Measurements from ENCODE around the gene KCNQ5. TPM values are rescaled to one million over a fixed set of nuclear protein-coding genes. Genes with fewer than 3 reads are reported as not detected.
A peak's percentile ranks its signal among the peaks of the same experiment; 100 is the strongest.

KCNQ5 gene
- total and polyA plus RNA-seq, 5 experiments from 2014 or later = 2.3 to 10.7 (median 4.8) TPM

- no peak for ATAC-seq
- Mint-ChIP-seq H3K27ac (no peak overlapping the region), H3K4me3 (no peak overlapping the region), H3K27me3 (no peaks in the 10 kb centered on the region), H3K4me1 (peaks cover 0 to 6% (median 2%) of the 10 kb centered on the region in 4 donors), H3K36me3 (peaks cover 0 to 6% (median 0%) of the 10 kb centered on the region in 3 donors), H3K9me3 (no peaks in the 10 kb centered on the region)
- no peak for DNase-seq
- POLR2A ChIA-PET = no interaction called here
These were observed 326.3 kb downstream of the KCNQ5 start for GRCh38 chr6:72948153-72948552.

GRCh38 chr6:72950114-72950860 lies 328.4 kb downstream of the KCNQ5 start:
- H3K9me3 Mint-ChIP-seq = no peaks in the 10 kb centered on the region
- no peak for DNase-seq
- peaks cover 2 to 19% (median 5%) of the 10 kb centered on the region in 4 donors for H3K4me1 Mint-ChIP-seq
- no peak overlapping the region for H3K4me3 Mint-ChIP-seq
- POLR2A ChIA-PET = no interaction called here
- no peak overlapping the region for H3K27ac Mint-ChIP-seq
- no peaks in the 10 kb centered on the region for H3K27me3 Mint-ChIP-seq
- peaks cover 0 to 6% (median 0%) of the 10 kb centered on the region in 3 donors for H3K36me3 Mint-ChIP-seq
- no peak for ATAC-seq

GRCh38 chr6:72952808-72953630 lies 331.2 kb downstream of the KCNQ5 start:
- Mint-ChIP-seq H3K4me1 (peaks cover 5 to 25% (median 7%) of the 10 kb centered on the region in 4 donors), H3K27me3 (no peaks in the 10 kb centered on the region), H3K9me3 (no peaks in the 10 kb centered on the region), H3K36me3 (peaks cover 0 to 9% (median 0%) of the 10 kb centered on the region in 3 donors), H3K4me3 (no peak overlapping the region), H3K27ac (peak overlapping the region in 2 of 10 donors; percentile 13 to 63)
- POLR2A ChIA-PET = no interaction called here
- no peak for DNase-seq
- ATAC-seq = no peak

- no peak for ATAC-seq
- no peak for DNase-seq
- Mint-ChIP-seq H3K27me3 (no peaks in the 10 kb centered on the region), H3K27ac (peak overlapping the region in 1 of 10 donors; percentile 63), H3K36me3 (peaks cover 0 to 9% (median 0%) of the 10 kb centered on the region in 3 donors), H3K4me3 (no peak overlapping the region), H3K9me3 (no peaks in the 10 kb centered on the region), H3K4me1 (peaks cover 5 to 25% (median 7%) of the 10 kb centered on the region in 4 donors)
- POLR2A ChIA-PET = no interaction called here
These were observed 332.1 kb downstream of the KCNQ5 start for GRCh38 chr6:72953971-72954381.

GRCh38 chr6:72954716-72955115 lies 332.9 kb downstream of the KCNQ5 start:
- no peak for ATAC-seq
- POLR2A ChIA-PET = no interaction called here
- Mint-ChIP-seq H3K27me3 (no peaks in the 10 kb centered on the region), H3K9me3 (no peaks in the 10 kb centered on the region), H3K36me3 (peaks cover 0 to 9% (median 0%) of the 10 kb centered on the region in 3 donors), H3K4me1 (peaks cover 5 to 25% (median 7%) of the 10 kb centered on the region in 4 donors), H3K27ac (no peak overlapping the region), H3K4me3 (no peak overlapping the region)
- no peak for DNase-seq

GRCh38 chr6:72955666-72956065 lies 333.8 kb downstream of the KCNQ5 start:
- Mint-ChIP-seq H3K4me1 (peaks cover 5 to 25% (median 7%) of the 10 kb centered on the region in 4 donors), H3K27ac (peak overlapping the region in 2 of 10 donors; percentile 29 to 37), H3K9me3 (no peaks in the 10 kb centered on the region), H3K4me3 (no peak overlapping the region), H3K36me3 (peaks cover 0 to 7% (median 0%) of the 10 kb centered on the region in 3 donors), H3K27me3 (no peaks in the 10 kb centered on the region)
- ATAC-seq (no peak), DNase-seq (no peak)
- POLR2A ChIA-PET = no interaction called here

- peaks cover 0 to 5% (median 0%) of the 10 kb centered on the region in 3 donors for H3K36me3 Mint-ChIP-seq
- H3K27ac Mint-ChIP-seq = no peak overlapping the region
- no peak for DNase-seq
- POLR2A ChIA-PET = no interaction called here
- no peaks in the 10 kb centered on the region for H3K27me3 Mint-ChIP-seq
- H3K9me3 Mint-ChIP-seq = no peaks in the 10 kb centered on the region
- H3K4me3 Mint-ChIP-seq = no peak overlapping the region
- ATAC-seq = no peak
- H3K4me1 Mint-ChIP-seq = peaks cover 5 to 25% (median 7%) of the 10 kb centered on the region in 4 donors
These were observed 334.4 kb downstream of the KCNQ5 start for GRCh38 chr6:72956272-72956671.

GRCh38 chr6:72959821-72960220 lies 338.0 kb downstream of the KCNQ5 start:
- Mint-ChIP-seq H3K36me3 (peaks cover 0 to 5% (median 3%) of the 10 kb centered on the region in 3 donors), H3K27me3 (no peaks in the 10 kb centered on the region), H3K9me3 (peaks cover 0 to 2% (median 0%) of the 10 kb centered on the region in 9 donors), H3K27ac (no peak overlapping the region), H3K4me3 (no peak overlapping the region), H3K4me1 (peaks cover 2 to 6% (median 5%) of the 10 kb centered on the region in 4 donors)
- DNase-seq (no peak), ATAC-seq (no peak)
- POLR2A ChIA-PET = no interaction called here

GRCh38 chr6:72963946-72964345 lies 342.1 kb downstream of the KCNQ5 start:
- no peak overlapping the region for H3K4me3 Mint-ChIP-seq
- no peaks in the 10 kb centered on the region for H3K27me3 Mint-ChIP-seq
- no peak overlapping the region for H3K27ac Mint-ChIP-seq
- H3K4me1 Mint-ChIP-seq = peaks cover 0 to 2% (median 0%) of the 10 kb centered on the region in 4 donors
- DNase-seq (no peak), ATAC-seq (no peak)
- POLR2A ChIA-PET = no interaction called here
- H3K9me3 Mint-ChIP-seq = peaks cover 0 to 2% (median 0%) of the 10 kb centered on the region in 9 donors
- peaks cover 0 to 9% (median 2%) of the 10 kb centered on the region in 3 donors for H3K36me3 Mint-ChIP-seq

GRCh38 chr6:72966628-72967280 lies 344.9 kb downstream of the KCNQ5 start:
- peaks cover 0 to 5% (median under 1%) of the 10 kb centered on the region in 4 donors for H3K4me1 Mint-ChIP-seq
- no peaks in the 10 kb centered on the region for H3K27me3 Mint-ChIP-seq
- H3K9me3 Mint-ChIP-seq = no peaks in the 10 kb centered on the region
- ATAC-seq (no peak), DNase-seq (no peak)
- H3K4me3 Mint-ChIP-seq = no peak overlapping the region
- H3K36me3 Mint-ChIP-seq = peaks cover 0 to 6% (median 3%) of the 10 kb centered on the region in 3 donors
- POLR2A ChIA-PET = no interaction called here
- H3K27ac Mint-ChIP-seq = peak overlapping the region in 1 of 10 donors; percentile 34

- Mint-ChIP-seq H3K4me1 (peaks cover 0 to 5% (median under 1%) of the 10 kb centered on the region in 4 donors), H3K27ac (peak overlapping the region in 1 of 10 donors; percentile 35), H3K4me3 (no peak overlapping the region), H3K27me3 (no peaks in the 10 kb centered on the region), H3K9me3 (no peaks in the 10 kb centered on the region), H3K36me3 (peaks cover 0 to 6% (median 3%) of the 10 kb centered on the region in 3 donors)
- no peak for DNase-seq
- ATAC-seq = no peak
- POLR2A ChIA-PET = no interaction called here
These were observed 345.5 kb downstream of the KCNQ5 start for GRCh38 chr6:72967329-72967728.

- Mint-ChIP-seq H3K27me3 (no peaks in the 10 kb centered on the region), H3K9me3 (no peaks in the 10 kb centered on the region), H3K27ac (no peak overlapping the region), H3K36me3 (peaks cover 0 to 6% (median 3%) of the 10 kb centered on the region in 3 donors), H3K4me1 (peaks cover 2 to 6% (median 4%) of the 10 kb centered on the region in 4 donors), H3K4me3 (no peak overlapping the region)
- DNase-seq = no peak
- POLR2A ChIA-PET = no interaction called here
- ATAC-seq = no peak
These were observed 346.8 kb downstream of the KCNQ5 start for GRCh38 chr6:72968704-72969103.
